IMR-90 (cell line): ENCODE measurements around the gene LSM14A. TPM values are rescaled to one million over a fixed set of nuclear protein-coding genes. Genes with fewer than 3 reads are reported as not detected.

Experiments used
- ATAC-seq: fragments of 200-7000 bp; cut with Tn5 transposase; 2 replicates; pipeline ENCODE4 v1.9.1; 2020; ENCODE audit warnings: low read depth, mild to moderate bottlenecking, moderate library complexity
- BruUV-seq: library from RNA; stranded (reverse); fragments of 400-500 nt; replicated peaks from 2 replicates; lab custom pipeline; 2021; lab: Mats Ljungman, UMichigan
- CTCF ChIA-PET: fragments of 300-600 bp; formaldehyde crosslinking; extraction: SDS; loops from one replicate; lab custom pipeline; 2021; ENCODE audit warnings: antibody characterized with exemption; lab: Yijun Ruan, JAX
- POLR2A ChIA-PET: fragments of 300-600 bp; sonication (Branson Sonifier 250); formaldehyde crosslinking; loops from one replicate; lab custom pipeline; 2022; ENCODE audit warnings: antibody characterized with exemption; ENCODE audit not compliant: unreplicated experiment; lab: Charles Lee
- DNase-seq: peaks from one replicate; pipeline ENCODE4 v3.0.0; 2013
- H2AFZ ChIP-seq: replicated peaks from 2 replicates; pipeline ENCODE3; 2013; ENCODE audit warnings: low read length, mild to moderate bottlenecking; ENCODE audit not compliant: poor library complexity
- H2AK5ac ChIP-seq: 2 replicates; pipeline ENCODE4 v1.6.1; 2013; ENCODE audit warnings: low read depth, low read length, inconsistent platforms
- H2AK9ac ChIP-seq: replicated peaks from 2 replicates; pipeline ENCODE3; 2013; ENCODE audit warnings: mild to moderate bottlenecking, low read depth, low read length, moderate library complexity; ENCODE audit not compliant: poor library complexity
- H2BK120ac ChIP-seq: 2 replicates; pipeline ENCODE4 v1.6.1; 2013; ENCODE audit warnings: low read depth, low read length, inconsistent platforms
- H2BK15ac ChIP-seq: 3 replicates; pipeline ENCODE4 v1.6.1; 2013; ENCODE audit warnings: low read depth, low read length, inconsistent platforms
- H2BK20ac ChIP-seq: 2 replicates; pipeline ENCODE4 v1.6.1; 2013; ENCODE audit warnings: low read depth, mild to moderate bottlenecking, inconsistent platforms, low read length, moderate library complexity
- H2BK5ac ChIP-seq: 2 replicates; pipeline ENCODE4 v1.6.1; 2013; ENCODE audit warnings: mild to moderate bottlenecking, low read depth, low read length, inconsistent platforms; ENCODE audit not compliant: poor library complexity, severe bottlenecking
- H3K14ac ChIP-seq: replicated peaks from 2 replicates; pipeline ENCODE4 v1.6.1; 2013; ENCODE audit warnings: low read depth, low read length, inconsistent platforms
- H3K18ac ChIP-seq: 2 replicates; pipeline ENCODE4 v1.6.1; 2013; ENCODE audit warnings: low read depth, low read length, control low read depth
- H3K23ac ChIP-seq: 2 replicates; pipeline ENCODE4 v1.6.1; 2013; ENCODE audit warnings: low read depth, low read length, inconsistent platforms
- H3K27ac ChIP-seq: 2 replicates; pipeline ENCODE4 v1.5.1; 2013; ENCODE audit warnings: mild to moderate bottlenecking, control low read depth, low read length; ENCODE audit not compliant: insufficient read depth
- H3K27me3 ChIP-seq: 2 replicates; pipeline ENCODE4 v1.6.1; 2013; ENCODE audit warnings: low read length; ENCODE audit not compliant: control insufficient read depth, insufficient read depth
- H3K36me3 ChIP-seq: 2 replicates; pipeline ENCODE4 v1.6.1; 2013; ENCODE audit warnings: low read length, mixed read lengths; ENCODE audit not compliant: control insufficient read depth, insufficient read depth
- H3K4ac ChIP-seq: 2 replicates; pipeline ENCODE4 v1.6.1; 2013; ENCODE audit warnings: low read depth, low read length, inconsistent platforms
- H3K4me1 ChIP-seq: 2 replicates; pipeline ENCODE4 v1.6.1; 2013; ENCODE audit warnings: low read length, mixed read lengths; ENCODE audit not compliant: control insufficient read depth, insufficient read depth
- H3K4me2 ChIP-seq: 2 replicates; pipeline ENCODE4 v1.6.1; 2013; ENCODE audit warnings: low read depth, mild to moderate bottlenecking, control low read depth, low read length, moderate library complexity
- H3K4me3 ChIP-seq: 2 replicates; pipeline ENCODE4 v1.5.1; 2013; ENCODE audit warnings: low read depth, mild to moderate bottlenecking, control low read depth, low read length, moderate library complexity; ENCODE audit not compliant: insufficient read depth
- H3K56ac ChIP-seq: 2 replicates; pipeline ENCODE4 v1.6.1; 2013; ENCODE audit warnings: low read length, inconsistent platforms; ENCODE audit not compliant: insufficient read depth; ENCODE audit errors: extremely low read depth
- H3K79me1 ChIP-seq, 2 experiments: 2 replicates each; pipeline ENCODE4 v1.6.1; 2013; ENCODE audit warnings: low read length in 2 of 2, inconsistent platforms in 1 of 2, low read depth in 1 of 2
- H3K9ac ChIP-seq: 2 replicates; pipeline ENCODE4 v1.6.1; 2013; ENCODE audit warnings: low read depth, low read length, control low read depth
- H3K9me1 ChIP-seq: 2 replicates; pipeline ENCODE4 v1.6.1; 2013; ENCODE audit warnings: low read length, inconsistent platforms; ENCODE audit not compliant: insufficient read depth
- H3K9me3 ChIP-seq: 2 replicates; pipeline ENCODE4 v1.6.1; 2013; ENCODE audit warnings: low read length; ENCODE audit not compliant: control insufficient read depth, insufficient read depth
- H4K20me1 ChIP-seq: 2 replicates; pipeline ENCODE4 v1.6.1; 2013; ENCODE audit warnings: low read length, inconsistent platforms; ENCODE audit not compliant: insufficient read depth
- H4K5ac ChIP-seq: 2 replicates; pipeline ENCODE4 v1.6.1; 2013; ENCODE audit warnings: mild to moderate bottlenecking, low read depth, low read length, control low read depth
- H4K8ac ChIP-seq, 2 experiments: 2 replicates each; pipeline ENCODE4 v1.6.1; 2013; ENCODE audit warnings: low read depth in 2 of 2, low read length in 2 of 2, control low read depth in 1 of 2, inconsistent platforms in 1 of 2
- H4K91ac ChIP-seq: 2 replicates; pipeline ENCODE4 v1.6.1; 2013; ENCODE audit warnings: low read depth, low read length, inconsistent platforms; ENCODE audit not compliant: insufficient read depth
- BHLHE40 ChIP-seq: fragments of 150-350 bp; IDR thresholded peaks from 2 replicates; pipeline ENCODE4 v1.6.1; 2016; ENCODE audit warnings: mild to moderate bottlenecking, low read depth, low read length
- CEBPB ChIP-seq: IDR thresholded peaks from 2 replicates; pipeline ENCODE4 v1.6.1; 2012; ENCODE audit warnings: low read depth, low read length, improper control_type of control experiment
- CHD1 ChIP-seq: IDR thresholded peaks from 2 replicates; pipeline ENCODE4 v1.6.1; 2012; ENCODE audit warnings: low read depth, low read length, improper control_type of control experiment
- CTCF ChIP-seq: conservative IDR thresholded peaks from 2 replicates; pipeline ENCODE4 v1.5.1; 2012; ENCODE audit warnings: mild to moderate bottlenecking, low read depth, low read length, improper control_type of control experiment
- ELK1 ChIP-seq: fragments of 150-350 bp; IDR thresholded peaks from 2 replicates; pipeline ENCODE4 v1.6.1; 2016; ENCODE audit warnings: low read depth, mild to moderate bottlenecking, low read length, moderate library complexity, borderline replicate concordance
- FOS ChIP-seq: fragments of 150-350 bp; IDR thresholded peaks from 2 replicates; pipeline ENCODE4 v1.6.1; 2016; ENCODE audit warnings: low read depth, low read length
- MAFK ChIP-seq: IDR thresholded peaks from 2 replicates; pipeline ENCODE4 v1.6.1; 2012; ENCODE audit warnings: low read depth, low read length, improper control_type of control experiment
- MAZ ChIP-seq: IDR thresholded peaks from 2 replicates; pipeline ENCODE4 v1.6.1; 2012; ENCODE audit warnings: low read depth, mild to moderate bottlenecking, low read length, improper control_type of control experiment, moderate library complexity, borderline replicate concordance
- MXI1 ChIP-seq: IDR thresholded peaks from 2 replicates; pipeline ENCODE4 v1.6.1; 2012; ENCODE audit warnings: low read depth, mild to moderate bottlenecking, low read length, moderate library complexity, borderline replicate concordance
- NFE2L2 ChIP-seq: fragments of 150-350 bp; IDR thresholded peaks from 2 replicates; pipeline ENCODE4 v1.6.1; 2016; ENCODE audit warnings: low read depth, mild to moderate bottlenecking, low read length
- POLR2A ChIP-seq: IDR thresholded peaks from 2 replicates; pipeline ENCODE4 v1.6.1; 2012; ENCODE audit warnings: mild to moderate bottlenecking, low read depth, low read length
- RAD21 ChIP-seq: IDR thresholded peaks from 2 replicates; pipeline ENCODE4 v1.6.1; 2012; ENCODE audit warnings: low read length, improper control_type of control experiment
- RCOR1 ChIP-seq: IDR thresholded peaks from 2 replicates; pipeline ENCODE4 v1.6.1; 2012; ENCODE audit warnings: mild to moderate bottlenecking, low read length, improper control_type of control experiment; ENCODE audit not compliant: insufficient replicate concordance
- RFX5 ChIP-seq: IDR thresholded peaks from 2 replicates; pipeline ENCODE4 v1.8.0; 2012; ENCODE audit warnings: low read depth, mild to moderate bottlenecking, low read length, moderate library complexity
- SMC3 ChIP-seq: fragments of 150-350 bp; IDR thresholded peaks from 2 replicates; pipeline ENCODE4 v1.6.1; 2016; ENCODE audit warnings: low read depth, mild to moderate bottlenecking, antibody characterized with exemption, low read length, moderate library complexity
- USF2 ChIP-seq: fragments of 150-350 bp; IDR thresholded peaks from 2 replicates; pipeline ENCODE4 v1.6.1; 2017; ENCODE audit warnings: mild to moderate bottlenecking, antibody characterized with exemption, low read length, low read depth
- WGBS, 2 experiments: methylation state at CpG; one replicate each; pipeline versions ENCODE4 v1.1.5 to v1.1.7; 2013; ENCODE audit warnings: missing lambda C conversion rate in 2 of 2; ENCODE audit not compliant: insufficient read length in 1 of 2; ENCODE audit errors: extremely low coverage in 2 of 2; 5-methylcytosine and 5-hydroxymethylcytosine counted together
- dilution Hi-C: fragments of 300-500 bp; cut with HindIII; formaldehyde crosslinking; loops from one replicate; pipeline ENCODE4 v1.14.3; 2018; ENCODE audit warnings: low sequenced_read_pairs; ENCODE audit not compliant: unreplicated experiment
- in situ Hi-C: fragments of 300-500 bp; cut with MboI; formaldehyde crosslinking; loops from 3 replicates; pipeline ENCODE4 v1.14.3; 2019; ENCODE audit warnings: low sequenced_read_pairs, inconsistent platforms, mixed read lengths
- intact Hi-C: fragments of 100-400 bp; cut with micrococcal nuclease; formaldehyde crosslinking; loops from 2 replicates; pipeline ENCODE4 v1.10.0; 2022
- polyA plus RNA-seq, 3 experiments: library from polyadenylated mRNA; depleted of rRNA; stranded (reverse); fragments of >200 nt; gene quantifications; 2 replicates each; pipeline ENCODE4 v1.2.3, GENCODE V29; 2012; ENCODE audit warnings: low replicate concordance in 1 of 3
- total RNA-seq: library from RNA; depleted of rRNA; stranded (reverse); fragments of >200 nt; gene quantifications from 2 replicates; pipeline ENCODE4 v1.2.3, GENCODE V29; 2012

LSM14A gene
- total and polyA plus RNA-seq, 2 of the 4 experiments (the other 2 are of a cell fraction) = 44.3 to 54.8 TPM

- Histone ChIP-seq H3K23ac (no peak overlapping the region), H3K4ac (no peak overlapping the region), H2AK9ac (no peak overlapping the region), H4K5ac (no peak overlapping the region), H3K18ac (0 out of 2 replicates have a peak overlapping the region, but pooled peaks have one; percentile 10), H2AFZ (no peak overlapping the region), H2BK20ac (no peak overlapping the region), H3K56ac (no peak overlapping the region), H3K9me1 (peaks cover 9% of the 10 kb centered on the region), H2BK120ac (no peak overlapping the region), H3K14ac (no peak overlapping the region), H3K9me3 (no peaks in the 10 kb centered on the region), H4K8ac (no peak overlapping the region), H3K4me1 (peaks cover 5% of the 10 kb centered on the region), H3K9ac (no peak overlapping the region), H4K91ac (no peak overlapping the region), H3K4me2 (peak overlapping the region; percentile 36; the same call in 1 of the 2 replicates), H3K4me3 (no peak overlapping the region), H2BK5ac (no peak overlapping the region), H4K20me1 (peaks cover 62% of the 10 kb centered on the region), H3K27ac (no peak overlapping the region), H3K79me1 (peaks cover 17 to 66% of the 10 kb centered on the region in 2 experiments), H3K27me3 (no peaks in the 10 kb centered on the region), H3K36me3 (peaks cover 39% of the 10 kb centered on the region), H2BK15ac (no peak overlapping the region), H2AK5ac (no peak overlapping the region)
- no peak for DNase-seq
- ATAC-seq = no peak
- intact Hi-C loops (no loop called here), in situ Hi-C loops (no loop called here), dilution Hi-C loops (no loop called here)
- ChIA-PET POLR2A (no interaction called here), CTCF (interaction anchor here (0.9 to 1.2 kb wide), 2 partner anchors 10 to 14 kb away, joined by 3 to 7 read pairs; no protein-coding TSS in a partner anchor)
- TF ChIP-seq RCOR1 (no peak), RAD21 (no peak), MAFK (no peak), NFE2L2 (no peak), CTCF (no peak), MAZ (no peak), SMC3 (no peak), ELK1 (no peak), USF2 (no peak), CEBPB (no peak), POLR2A (no peak), MXI1 (no peak), BHLHE40 (no peak), RFX5 (no peak), CHD1 (no peak), FOS (no peak)
- no CpG with 5 or more reads among the region's 2 CpGs for WGBS, 2 experiments
- no TSS peak for BruUV-seq
Observed at GRCh38 chr19:34218818-34219164, 46.5 kb downstream of the LSM14A start.
